Mucosa of rectum (tissue), 2 donors: ENCODE measurements around the gene NEUROG2.

Source experiments
- H3K27ac ChIP-seq, 2 donors: one replicate each; pipeline ENCODE4 v1.7.0; 2013; ENCODE audit warnings: inconsistent platforms in 2 of 2, low read depth in 2 of 2, low read length in 2 of 2
- H3K27me3 ChIP-seq, 2 donors: one replicate each; pipeline ENCODE4 v1.7.0; 2013; ENCODE audit warnings: low read length in 2 of 2; ENCODE audit not compliant: control insufficient read depth in 2 of 2, insufficient read depth in 2 of 2
- H3K36me3 ChIP-seq, 2 donors: one replicate each; pipeline ENCODE4 v1.7.0; 2013; ENCODE audit warnings: low read length in 2 of 2; ENCODE audit not compliant: control insufficient read depth in 2 of 2, insufficient read depth in 2 of 2
- H3K4me1 ChIP-seq, 2 donors: one replicate each; pipeline ENCODE4 v1.7.0; 2013; ENCODE audit warnings: low read length in 2 of 2, mild to moderate bottlenecking in 1 of 2; ENCODE audit not compliant: control insufficient read depth in 2 of 2, insufficient read depth in 2 of 2
- H3K4me3 ChIP-seq, 2 donors: one replicate each; pipeline ENCODE4 v1.7.0; 2013; ENCODE audit warnings: low read length in 2 of 2
- H3K9ac ChIP-seq, 2 donors: one replicate each; pipeline ENCODE4 v1.7.0; 2013; ENCODE audit warnings: low read length in 2 of 2, low read depth in 1 of 2, mild to moderate bottlenecking in 1 of 2
- H3K9me3 ChIP-seq, 2 donors: one replicate each; pipeline ENCODE4 v1.7.0; 2013; ENCODE audit warnings: low read length in 2 of 2; ENCODE audit not compliant: control insufficient read depth in 2 of 2
- donor health status: healthy.
- donor health status: Normal muscosa, but diverticular disease.

Gene NEUROG2

GRCh38 chr4:112514647-112515197 is 1.3 kb downstream of the NEUROG2 start:
- H3K27me3 ChIP-seq: peaks cover 73 to 87% of the 10 kb centered on the region in 2 donors
- H3K4me3 ChIP-seq: peak overlapping the region; percentile 53 to 75
- peaks cover 12 to 24% of the 10 kb centered on the region in 2 donors for H3K4me1 ChIP-seq
- H3K9me3 ChIP-seq: peaks cover 0 to under 1% of the 10 kb centered on the region in 2 donors
- no peak overlapping the region for H3K9ac ChIP-seq
- no peaks in the 10 kb centered on the region for H3K36me3 ChIP-seq
- H3K27ac ChIP-seq: no peak overlapping the region

- H3K27me3 ChIP-seq: peaks cover 76 to 91% of the 10 kb centered on the region in 2 donors
- no peaks in the 10 kb centered on the region for H3K36me3 ChIP-seq
- no peak overlapping the region for H3K27ac ChIP-seq
- H3K4me1 ChIP-seq: peaks cover 12 to 24% of the 10 kb centered on the region in 2 donors
- no peaks in the 10 kb centered on the region for H3K9me3 ChIP-seq
- H3K9ac ChIP-seq: no peak overlapping the region
- H3K4me3 ChIP-seq: peak overlapping the region in 1 of 2 donors; percentile 41
Measured at GRCh38 chr4:112513971-112514646, 1.9 kb downstream of the NEUROG2 start.

GRCh38 chr4:112511803-112512118 is 4.2 kb downstream of the NEUROG2 start:
- Histone ChIP-seq H3K4me3 (no peak overlapping the region), H3K4me1 (peaks cover 7 to 17% of the 10 kb centered on the region in 2 donors), H3K27ac (no peak overlapping the region), H3K9me3 (no peaks in the 10 kb centered on the region), H3K9ac (no peak overlapping the region), H3K36me3 (no peaks in the 10 kb centered on the region), H3K27me3 (peaks cover 65 to 78% of the 10 kb centered on the region in 2 donors)

- no peak overlapping the region for H3K9ac ChIP-seq
- no peaks in the 10 kb centered on the region for H3K9me3 ChIP-seq
- peaks cover 4 to 12% of the 10 kb centered on the region in 2 donors for H3K4me1 ChIP-seq
- no peak overlapping the region for H3K4me3 ChIP-seq
- H3K27me3 ChIP-seq: peaks cover 62 to 73% of the 10 kb centered on the region in 2 donors
- no peaks in the 10 kb centered on the region for H3K36me3 ChIP-seq
- H3K27ac ChIP-seq: no peak overlapping the region
Measured at GRCh38 chr4:112511093-112511802, 4.7 kb downstream of the NEUROG2 start.

- Histone ChIP-seq H3K9me3 (no peaks in the 10 kb centered on the region), H3K36me3 (no peaks in the 10 kb centered on the region), H3K9ac (no peak overlapping the region), H3K27me3 (peaks cover 58 to 67% of the 10 kb centered on the region in 2 donors), H3K4me3 (peak overlapping the region in 1 of 2 donors; percentile 44), H3K27ac (no peak overlapping the region), H3K4me1 (peaks cover 2 to 7% of the 10 kb centered on the region in 2 donors)
Measured at GRCh38 chr4:112510291-112511092, 5.5 kb downstream of the NEUROG2 start.

GRCh38 chr4:112509243-112510141 is 6.5 kb downstream of the NEUROG2 start:
- Histone ChIP-seq H3K36me3 (no peaks in the 10 kb centered on the region), H3K27me3 (peaks cover 51 to 61% of the 10 kb centered on the region in 2 donors), H3K9me3 (no peaks in the 10 kb centered on the region), H3K4me3 (peak overlapping the region in 1 of 2 donors; percentile 9), H3K9ac (no peak overlapping the region), H3K4me1 (peaks cover 0 to 3% of the 10 kb centered on the region in 2 donors), H3K27ac (no peak overlapping the region)

GRCh38 chr4:112508356-112508755 is 7.6 kb downstream of the NEUROG2 start:
- H3K9me3 ChIP-seq: no peaks in the 10 kb centered on the region
- H3K9ac ChIP-seq: no peak overlapping the region
- H3K4me1 ChIP-seq: no peaks in the 10 kb centered on the region
- H3K27ac ChIP-seq: no peak overlapping the region
- H3K36me3 ChIP-seq: no peaks in the 10 kb centered on the region
- H3K27me3 ChIP-seq: peaks cover 43 to 53% of the 10 kb centered on the region in 2 donors
- H3K4me3 ChIP-seq: no peak overlapping the region

- Histone ChIP-seq H3K9ac (no peak overlapping the region), H3K27me3 (peaks cover 18 to 19% of the 10 kb centered on the region in 2 donors), H3K27ac (no peak overlapping the region), H3K4me3 (no peak overlapping the region), H3K36me3 (no peaks in the 10 kb centered on the region), H3K4me1 (no peaks in the 10 kb centered on the region), H3K9me3 (no peaks in the 10 kb centered on the region)
Measured at GRCh38 chr4:112504807-112505206, 11.2 kb downstream of the NEUROG2 start.

GRCh38 chr4:112502871-112503270 is 13.1 kb downstream of the NEUROG2 start:
- Histone ChIP-seq H3K4me1 (no peaks in the 10 kb centered on the region), H3K9me3 (no peaks in the 10 kb centered on the region), H3K27ac (no peak overlapping the region), H3K4me3 (no peak overlapping the region), H3K9ac (no peak overlapping the region), H3K36me3 (no peaks in the 10 kb centered on the region), H3K27me3 (peaks cover 2 to 3% of the 10 kb centered on the region in 2 donors)
